Occipital lobe (tissue), 2 donors: ENCODE results near the gene KLF4. TPM values are rescaled to one million over a fixed set of nuclear protein-coding genes. Genes with fewer than 3 reads are reported as not detected.

Experiments
- DNase-seq: peaks from one replicate; lab custom pipeline; 2025; lab: John Stamatoyannopoulos, UW
- total RNA-seq: library from RNA; depleted of rRNA; stranded (reverse); fragments of >200 nt; gene quantifications from one replicate; pipeline ENCODE4 v1.2.3, GENCODE V29; 2014

The KLF4 gene
- total RNA-seq, 1 donor from 2014 or later = 1.9 TPM

- DNase-seq = no peak
Observed at GRCh38 chr9:107488375-107489143, 1.0 kb downstream of the KLF4 start.

GRCh38 chr9:107487521-107488374 lies 1.8 kb downstream of the KLF4 start:
- no peak for DNase-seq

GRCh38 chr9:107486674-107487520 lies 2.7 kb downstream of the KLF4 start:
- DNase-seq = no peak

GRCh38 chr9:107485458-107486043 lies 4.0 kb downstream of the KLF4 start:
- no peak for DNase-seq

GRCh38 chr9:107484117-107484723 lies 5.3 kb downstream of the KLF4 start:
- DNase-seq = no peak

GRCh38 chr9:107483666-107484065 lies 5.9 kb downstream of the KLF4 start:
- no peak for DNase-seq

GRCh38 chr9:107481035-107481434 lies 8.5 kb downstream of the KLF4 start:
- no peak for DNase-seq

- DNase-seq = no peak
Observed at GRCh38 chr9:107480386-107480789, 9.2 kb downstream of the KLF4 start.

- DNase-seq = no peak
Observed at GRCh38 chr9:107478805-107479204, 10.8 kb downstream of the KLF4 start.

GRCh38 chr9:107474124-107474523 lies 15.4 kb downstream of the KLF4 start:
- DNase-seq = no peak

- no peak for DNase-seq
Observed at GRCh38 chr9:107472581-107473340, 16.8 kb downstream of the KLF4 start.

- no peak for DNase-seq
Observed at GRCh38 chr9:107471552-107471951, 18.0 kb downstream of the KLF4 start.

GRCh38 chr9:107467416-107467815 lies 22.2 kb downstream of the KLF4 start:
- DNase-seq = no peak

GRCh38 chr9:107466826-107467225 lies 22.7 kb downstream of the KLF4 start:
- no peak for DNase-seq

GRCh38 chr9:107465467-107466451 lies 23.8 kb downstream of the KLF4 start:
- DNase-seq = peak; percentile 16

- DNase-seq = no peak
Observed at GRCh38 chr9:107464516-107464915, 25.1 kb downstream of the KLF4 start.

- DNase-seq = no peak
Observed at GRCh38 chr9:107462691-107463090, 26.9 kb downstream of the KLF4 start.

- no peak for DNase-seq
Observed at GRCh38 chr9:107460153-107461023, 29.2 kb downstream of the KLF4 start.
